Right renal cortex interstitium (tissue), 3 donors: Measurements from ENCODE around the gene SGO2. TPM values are rescaled to one million over a fixed set of nuclear protein-coding genes. Genes with fewer than 3 reads are reported as not detected.
"Not testable (repeated sequence)": the region's sequence is repeated elsewhere in the genome, so short reads cannot be mapped to it uniquely, and the experiment has no call there.

ENCODE experiments used
- DNase-seq, 3 donors: peaks; one replicate each; pipeline ENCODE4 v3.0.0-alpha.2; 2013; ENCODE audit warnings: low read depth in 3 of 3, low spot score in 2 of 3
- polyA plus RNA-seq, 3 donors: library from polyadenylated mRNA; unstranded; fragments of 120-200 nt; gene quantifications; one replicate each; pipeline ENCODE4 v1.2.1, GENCODE V29; 2013; ENCODE audit not compliant: insufficient read length in 3 of 3

Gene SGO2
- polyA plus RNA-seq, 3 donors = 14.1 to 15.8 (median 15.7) TPM

DNA sequence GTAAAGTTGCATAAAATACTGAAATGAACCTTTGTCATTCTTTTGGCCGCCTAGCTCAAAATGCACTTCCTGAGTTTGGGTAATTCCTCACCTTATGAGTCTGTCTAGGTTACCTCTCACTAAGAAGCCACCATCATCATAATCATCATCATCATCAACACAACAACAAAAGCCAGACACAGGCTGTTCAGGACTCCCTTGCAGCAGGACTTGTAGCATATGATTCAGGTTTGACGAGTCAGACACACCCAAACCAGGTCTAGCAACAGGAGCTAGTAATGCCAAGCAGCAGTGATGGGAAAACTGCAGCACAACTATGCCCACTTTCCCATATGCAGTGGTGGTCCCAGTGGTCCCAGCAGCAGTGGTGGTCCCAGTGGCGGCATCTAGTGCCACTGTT, 2.8 kb upstream of the SGO2 start:
- no peak for DNase-seq

DNA sequence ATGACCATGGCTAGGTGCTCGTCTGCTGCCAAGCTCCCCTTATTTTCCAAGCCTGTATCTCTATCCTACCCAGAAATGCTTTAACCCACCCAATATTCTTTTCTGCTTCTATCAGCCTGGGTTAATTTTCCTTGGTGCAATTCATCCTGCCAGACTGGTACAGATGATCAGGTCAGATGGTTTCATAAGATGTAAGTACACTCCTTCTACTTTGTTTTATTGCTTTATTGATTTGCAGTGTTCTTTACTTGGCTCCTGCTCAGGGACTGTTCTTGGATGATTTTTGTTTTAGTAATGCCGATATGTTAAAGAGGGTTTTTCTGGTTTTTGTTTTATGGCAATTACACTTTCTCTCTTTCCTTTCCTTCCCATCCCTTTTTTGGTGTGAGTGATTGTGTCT, 2.4 kb upstream of the SGO2 start:
- DNase-seq = no peak

GRCh38 chr2:200525066-200525465, 941 bp upstream of the SGO2 start:
- no peak for DNase-seq

- DNase-seq = no peak
These were observed 491 bp upstream of the SGO2 start for GRCh38 chr2:200525551-200525881.

- no peak for DNase-seq
These were observed 2.2 kb downstream of the SGO2 start for GRCh38 chr2:200528228-200528627.

- no peak for DNase-seq
These were observed 7.7 kb downstream of the SGO2 start for GRCh38 chr2:200533754-200534153.

GRCh38 chr2:200534572-200534971, 8.6 kb downstream of the SGO2 start:
- no peak for DNase-seq

- no peak for DNase-seq
These were observed 12.1 kb downstream of the SGO2 start for GRCh38 chr2:200538139-200538538.

- no peak for DNase-seq
These were observed 14.8 kb downstream of the SGO2 start for GRCh38 chr2:200540793-200541192.

DNA sequence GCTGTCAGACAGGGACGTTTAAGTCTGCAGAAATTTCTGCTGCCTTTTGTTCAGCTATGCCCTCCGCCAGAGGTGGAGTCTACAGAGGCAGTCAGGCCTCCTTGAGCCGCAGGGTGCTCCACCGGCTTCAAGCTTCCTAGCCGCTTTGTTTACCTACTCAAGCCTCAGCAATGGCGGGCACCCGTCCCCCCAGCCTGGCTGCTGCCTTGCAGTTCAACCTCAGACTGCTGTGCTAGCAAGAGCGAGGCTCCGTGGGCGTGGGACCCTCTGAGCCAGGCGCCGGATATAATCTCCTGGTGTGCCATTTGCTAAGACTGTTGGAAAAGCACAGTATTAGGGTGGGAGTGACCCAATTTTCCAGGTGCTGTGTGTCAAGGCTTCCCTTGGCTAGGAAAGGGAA, 40.6 kb downstream of the SGO2 start:
- not testable (repeated sequence) for DNase-seq

DNA sequence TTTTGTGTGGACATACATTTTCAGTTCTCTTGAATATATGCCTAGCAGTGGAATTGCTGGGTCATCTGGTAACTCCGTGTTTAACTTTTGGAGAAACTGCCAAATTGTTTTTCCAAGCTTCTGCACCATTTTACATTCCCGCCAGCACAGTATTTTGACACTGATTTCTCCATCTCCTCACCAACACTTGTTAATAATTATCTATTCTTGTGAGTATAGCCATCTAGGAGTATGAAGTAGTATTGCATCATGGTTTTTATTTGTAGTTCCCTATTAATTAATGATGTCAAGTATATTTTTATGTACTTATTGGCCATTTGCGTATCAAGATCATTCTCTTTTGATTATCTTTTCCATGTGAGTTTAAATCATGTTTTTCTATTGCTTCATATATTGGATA, 41.9 kb downstream of the SGO2 start:
- DNase-seq = no peak

DNA sequence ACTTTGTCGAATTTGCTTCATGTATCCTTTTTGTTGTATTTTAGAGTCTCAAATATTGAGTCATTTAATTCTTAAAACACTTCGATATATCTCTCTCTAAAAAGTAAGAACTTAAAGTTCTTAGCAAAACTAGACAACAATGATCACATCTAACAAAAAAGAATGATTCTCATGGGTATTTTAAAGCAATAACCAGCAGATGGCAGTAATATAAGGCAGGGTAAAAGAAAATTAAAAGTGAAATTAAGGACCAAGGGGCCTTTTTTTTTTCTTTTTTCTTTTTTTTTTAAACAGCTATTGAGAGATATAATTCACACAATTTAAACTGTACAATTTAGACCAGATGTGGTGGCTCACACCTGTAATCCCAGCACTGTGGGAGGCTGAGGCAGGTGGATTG, 50.0 kb downstream of the SGO2 start:
- no peak for DNase-seq

- DNase-seq = no peak
These were observed 51.0 kb downstream of the SGO2 start for GRCh38 chr2:200577027-200577426.

DNA sequence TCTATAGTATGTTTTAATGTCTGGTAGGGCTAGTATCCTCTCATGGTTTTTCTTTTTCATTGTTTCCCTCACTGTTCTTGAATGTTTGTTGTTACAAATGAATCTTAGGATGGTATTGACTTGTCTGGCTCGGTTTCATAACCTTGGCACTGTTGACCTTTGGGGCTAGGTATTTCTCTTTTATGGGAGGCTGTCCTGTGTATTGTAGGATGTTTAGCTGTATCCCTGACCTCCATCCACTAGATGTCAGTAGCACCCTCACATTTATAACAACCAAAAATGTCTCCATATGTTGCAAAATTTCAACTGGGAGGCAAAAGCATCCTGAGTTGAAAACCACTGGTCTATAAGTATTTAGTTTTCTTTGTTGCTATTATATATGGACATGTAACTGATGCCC, 52.8 kb downstream of the SGO2 start:
- no peak for DNase-seq

DNA sequence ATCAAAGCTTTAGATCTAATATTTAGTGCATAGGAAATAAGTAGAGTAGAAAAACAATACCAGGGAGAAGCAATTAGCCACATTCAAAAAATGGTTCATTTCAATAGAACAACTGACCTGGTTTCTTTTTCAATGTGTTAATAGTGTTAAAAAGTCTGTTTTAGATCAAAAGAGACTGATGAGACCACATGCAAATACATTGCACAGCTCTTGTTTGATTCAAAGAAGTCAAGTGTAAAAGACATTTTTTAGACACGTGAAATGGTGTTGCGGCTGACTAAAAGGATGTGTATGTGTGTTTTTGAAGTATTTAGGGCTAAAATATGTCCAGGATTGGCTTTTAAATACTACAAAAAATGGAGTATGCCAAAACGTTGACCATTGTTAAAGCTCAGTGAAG, 58.6 kb downstream of the SGO2 start:
- DNase-seq = no peak

- no peak for DNase-seq
These were observed 59.3 kb downstream of the SGO2 start for GRCh38 chr2:200585340-200585729.

DNA sequence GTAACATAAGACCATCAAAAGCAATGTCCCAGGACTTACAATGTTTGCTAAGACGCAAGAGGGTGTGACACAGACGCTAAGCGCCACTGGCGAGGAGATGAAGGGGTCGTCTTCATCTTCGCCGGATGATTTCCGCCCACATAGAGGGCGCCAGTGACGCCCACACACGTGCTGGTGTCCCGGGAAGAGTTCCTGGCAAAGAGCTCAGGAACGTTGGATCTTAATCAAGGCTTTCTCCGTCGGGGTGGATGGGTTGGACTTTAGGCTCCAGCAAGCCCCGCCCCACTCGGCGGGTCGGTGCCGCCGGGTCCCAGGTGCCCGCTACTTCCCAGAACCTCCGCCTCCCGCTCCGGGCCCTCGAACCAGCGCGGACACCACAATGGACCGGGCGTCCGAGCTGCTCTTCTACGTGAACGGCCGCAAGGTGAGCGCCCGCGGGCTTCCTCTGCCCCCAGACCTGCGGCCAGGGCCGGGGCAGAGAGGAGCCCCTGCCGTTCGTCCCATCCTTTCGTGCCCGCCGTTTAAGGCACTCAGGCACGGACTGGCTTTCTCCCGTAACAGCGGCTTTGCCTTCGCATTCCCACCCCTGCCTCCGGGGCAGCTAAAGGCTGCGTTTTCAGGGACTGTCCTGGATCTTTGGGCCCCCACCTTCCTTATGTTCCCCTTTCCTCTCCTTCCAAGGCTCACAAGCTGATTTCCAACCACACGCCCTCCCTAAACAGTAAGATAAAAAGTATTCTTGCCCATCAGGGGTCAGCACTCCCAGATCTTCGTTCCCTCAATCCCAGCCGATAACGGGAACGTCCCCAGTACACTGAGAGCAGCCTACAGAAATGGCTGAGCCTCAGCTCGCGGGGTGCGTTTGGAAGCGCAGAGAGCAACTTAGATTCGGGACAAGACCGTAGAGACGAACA, 60.0 kb downstream of the SGO2 start, which contains the start of gene AOX1:
Gene AOX1 (plus strand): TSS at position 285 of the 914 bp plus-strand sequence. CDS start 95 bp downstream, at position 380.
- DNase-seq = peak in 1 of 3 donors; percentile 36

DNA sequence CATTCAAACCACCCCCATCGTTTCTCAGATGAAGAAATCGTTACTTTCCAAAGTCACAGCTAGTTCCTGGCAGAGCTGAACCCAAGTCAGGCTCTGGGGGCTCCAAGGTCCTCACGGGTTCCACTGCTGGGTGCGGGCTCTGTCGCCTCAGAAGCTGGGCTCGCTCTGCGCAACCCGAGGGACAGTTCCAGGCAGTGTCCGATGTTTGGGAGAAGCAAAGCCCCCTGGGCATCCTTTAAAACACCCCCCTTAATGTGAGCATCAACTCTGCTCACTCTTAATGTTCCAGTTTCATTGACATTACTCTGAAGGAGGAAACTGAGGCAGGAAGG, 60.6 kb downstream of the SGO2 start:
- DNase-seq = no peak

DNA sequence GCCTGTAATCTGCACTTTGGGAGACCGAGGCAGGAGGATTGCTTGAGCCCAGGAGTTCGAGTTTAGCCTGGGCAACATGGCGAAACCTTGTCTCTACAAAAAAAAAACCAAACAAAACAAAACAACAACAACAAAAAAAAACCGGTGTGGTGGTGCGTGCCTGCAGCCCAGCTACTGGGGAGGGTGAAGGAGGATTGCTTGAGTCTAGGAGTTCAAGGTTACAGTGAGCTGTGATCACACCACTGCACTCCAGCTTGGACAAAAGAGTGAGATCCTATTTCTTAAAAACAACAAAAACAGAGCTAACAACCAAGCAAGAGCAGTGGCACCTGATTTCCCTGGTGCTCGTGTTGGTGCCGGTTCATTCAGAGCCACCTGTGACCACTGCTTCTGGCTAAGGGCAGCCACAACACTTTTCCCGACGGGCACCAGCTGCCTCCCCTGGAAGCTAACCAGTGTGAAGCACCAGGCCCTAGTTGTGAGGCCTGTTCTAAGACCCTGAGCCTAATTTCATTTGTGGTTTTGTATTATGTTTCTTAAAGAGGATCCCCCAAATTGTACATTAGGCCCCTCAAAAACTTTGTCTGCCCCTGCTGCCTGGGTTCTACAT, 61.1 kb downstream of the SGO2 start:
- no peak for DNase-seq

GRCh38 chr2:200588076-200588678, 62.2 kb downstream of the SGO2 start:
- no peak for DNase-seq

DNA sequence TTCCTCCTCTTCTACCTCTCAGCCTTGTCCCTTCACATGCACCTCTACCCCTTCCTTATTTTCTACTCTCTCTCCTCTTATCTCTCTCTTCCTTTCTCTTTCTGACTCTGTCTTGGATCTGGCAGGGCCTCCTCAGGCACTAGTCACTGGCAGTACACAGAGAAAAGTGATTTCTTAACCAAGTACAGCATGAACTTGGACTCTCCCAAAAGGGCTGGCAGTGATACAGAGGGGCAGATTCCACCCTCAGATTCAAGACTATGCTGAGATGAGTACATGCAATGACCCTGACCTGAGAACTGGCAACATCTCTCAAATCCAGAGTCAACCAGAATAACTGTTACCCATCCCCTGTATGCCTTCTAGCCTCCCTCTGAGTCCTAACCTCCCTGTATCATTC, 64.1 kb downstream of the SGO2 start:
- no peak for DNase-seq

DNA sequence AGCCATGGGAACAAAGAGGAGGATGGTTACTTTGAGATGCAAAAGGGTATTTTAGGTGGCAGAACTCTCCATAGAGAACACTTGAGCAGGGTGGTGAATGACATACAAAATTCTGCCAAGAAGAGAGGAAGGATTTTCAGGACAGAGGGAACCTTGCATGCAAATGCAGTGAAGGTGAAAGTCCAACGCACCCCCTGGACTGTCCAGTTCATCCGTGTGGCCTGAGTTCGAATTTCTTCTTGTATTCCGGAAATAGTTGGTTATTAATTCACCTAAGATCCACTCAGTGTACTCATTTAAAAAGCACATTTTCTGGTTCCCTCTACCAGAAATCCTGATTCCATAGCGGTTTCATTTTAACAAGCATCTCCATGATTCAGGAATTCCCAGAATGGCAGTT, 65.3 kb downstream of the SGO2 start:
- DNase-seq = no peak
